GM19455 (cell line): ENCODE data around the gene CDK5R2.

ENCODE experiments used
- ATAC-seq: cut with Tn5 transposase; IDR thresholded peaks from one replicate; pipeline ENCODE4 v1.9.1; 2021; ENCODE audit not compliant: unreplicated experiment

CDK5R2 gene

GRCh38 chr2:218961651-218962570, 2.4 kb downstream of the CDK5R2 start:
- no peak for ATAC-seq

GRCh38 chr2:218962859-218963492, 3.5 kb downstream of the CDK5R2 start:
- no peak for ATAC-seq

GRCh38 chr2:218963601-218964000, 4.1 kb downstream of the CDK5R2 start:
- ATAC-seq: no peak

DNA sequence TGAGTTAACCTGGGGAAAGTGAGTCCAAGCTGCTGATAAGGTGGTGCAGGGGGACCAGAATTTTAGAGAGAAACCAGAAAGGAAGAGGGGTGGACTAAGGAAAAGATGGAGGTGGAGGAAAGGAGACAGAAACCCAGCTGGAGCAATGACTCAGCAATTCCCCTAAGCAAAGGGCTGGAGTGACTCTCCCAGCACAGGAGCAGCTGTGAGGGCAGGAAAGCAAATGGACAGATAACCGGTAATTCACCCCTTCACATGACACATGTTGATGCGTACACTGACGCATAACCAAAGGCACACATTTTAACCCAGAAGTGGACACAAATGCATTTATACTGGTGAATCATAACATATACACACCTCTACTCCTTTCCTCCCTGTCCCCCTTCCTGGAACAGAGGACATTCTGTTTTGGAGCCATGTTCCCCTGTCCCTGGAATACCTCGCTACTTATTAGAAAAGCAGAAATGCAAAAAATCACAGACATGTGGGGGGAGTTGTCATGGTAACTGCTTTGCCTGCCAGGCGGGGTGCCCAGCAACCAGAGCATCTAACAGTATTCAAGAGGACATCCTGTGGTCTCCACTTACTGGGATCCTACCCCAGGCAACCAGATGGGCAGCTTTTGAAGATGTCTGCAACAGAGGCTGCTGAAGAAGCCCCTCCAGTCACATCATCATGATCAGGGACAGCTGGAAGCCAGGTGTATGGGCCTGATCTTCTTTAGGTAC, 4.7 kb downstream of the CDK5R2 start:
- no peak for ATAC-seq

GRCh38 chr2:218970894-218971293, 11.4 kb downstream of the CDK5R2 start:
- no peak for ATAC-seq

DNA sequence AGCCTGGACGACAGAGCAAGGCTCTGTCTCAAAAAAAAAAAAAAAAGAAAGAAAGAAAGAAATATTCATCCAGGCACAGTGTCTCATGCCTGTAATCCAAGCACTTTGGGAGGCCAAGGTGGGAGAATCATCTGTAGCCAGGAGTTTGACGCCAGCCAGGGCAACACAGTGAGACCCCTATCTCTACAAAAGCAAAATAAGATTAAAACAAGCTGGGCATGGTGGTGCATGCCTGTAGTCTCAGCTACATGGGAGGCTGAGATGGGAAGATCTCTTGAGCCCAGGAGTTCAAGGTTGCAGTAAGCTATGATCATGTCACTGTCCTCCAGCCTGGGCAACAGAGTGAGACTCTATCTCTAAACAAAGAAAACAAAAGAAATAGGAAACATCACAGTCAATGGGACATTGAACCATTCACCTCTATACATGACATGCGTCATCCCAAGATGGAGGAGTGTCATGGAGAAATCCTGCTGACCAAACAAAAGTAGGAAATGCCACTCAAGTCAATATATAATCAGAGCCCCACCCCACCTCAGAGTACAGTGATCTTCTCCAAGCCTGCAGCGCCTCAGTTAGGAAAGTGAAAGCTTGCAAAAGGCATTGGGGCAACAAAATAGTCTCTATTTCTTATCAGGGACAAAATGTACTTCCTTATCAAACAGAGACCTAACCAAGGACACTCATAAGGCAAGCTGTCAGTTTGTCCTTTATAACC, 15.8 kb downstream of the CDK5R2 start:
- ATAC-seq: no peak

GRCh38 chr2:218979846-218980734, 20.6 kb downstream of the CDK5R2 start:
- peak; percentile 89 for ATAC-seq

DNA sequence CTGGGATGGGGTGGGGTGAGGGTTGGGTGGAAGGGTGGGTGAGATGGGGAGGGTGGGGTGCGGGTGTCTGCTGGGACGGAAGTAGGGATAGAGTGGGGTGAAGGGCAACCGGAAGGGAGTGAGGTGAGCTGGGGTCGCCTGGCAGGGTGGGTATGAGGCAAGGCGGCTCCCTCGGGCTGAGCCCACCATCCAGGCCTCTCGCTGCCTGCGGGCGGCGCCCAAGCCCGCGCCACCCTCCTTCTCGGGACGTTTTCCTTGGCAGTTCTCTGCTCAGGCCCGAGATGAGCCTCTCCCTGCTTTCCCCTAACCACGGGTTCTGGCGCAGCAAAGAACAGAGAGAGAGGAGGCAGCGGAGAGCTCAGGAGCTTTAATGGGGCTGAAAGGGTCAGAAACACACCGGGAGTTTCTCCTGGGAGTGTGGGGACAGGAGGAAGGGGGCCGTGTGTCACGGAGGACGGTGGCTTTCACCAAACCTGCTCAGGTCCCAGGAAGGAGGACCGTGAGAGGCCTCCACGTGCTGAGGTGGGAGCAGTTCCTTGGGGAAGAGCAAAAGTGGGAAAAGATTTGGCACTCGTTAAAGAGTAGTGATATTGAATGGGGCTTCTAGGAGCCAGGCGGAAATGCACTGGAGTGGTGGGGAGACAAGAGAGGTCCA, 21.4 kb downstream of the CDK5R2 start:
- ATAC-seq: no peak

DNA sequence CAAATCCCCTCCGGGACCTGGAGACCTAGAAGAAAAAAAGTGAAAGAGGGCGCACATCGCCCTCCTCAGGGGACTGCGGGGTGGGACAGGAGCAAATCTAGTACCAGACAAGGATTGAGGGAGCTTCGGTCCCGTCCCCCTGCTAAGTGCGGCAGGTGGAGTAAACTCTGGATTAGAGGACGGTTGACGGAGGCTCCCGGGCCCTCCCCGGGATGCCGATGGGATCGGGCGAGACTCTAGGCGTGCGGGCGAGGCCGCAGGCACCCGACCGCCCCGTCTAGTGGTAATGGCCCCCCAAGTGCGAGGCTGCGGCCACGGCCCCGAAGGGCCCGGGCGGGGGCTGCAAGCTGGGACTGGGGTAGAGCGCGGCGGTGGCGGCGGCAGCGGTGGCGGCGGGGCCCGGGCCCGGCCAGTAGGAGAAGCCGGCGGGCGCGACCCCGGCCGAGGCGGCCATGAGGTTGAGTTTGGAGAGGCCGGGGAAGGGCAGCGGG, 22.0 kb downstream of the CDK5R2 start:
- ATAC-seq: no peak

- ATAC-seq: no peak
Observed at GRCh38 chr2:218981881-218982585, 22.6 kb downstream of the CDK5R2 start.

DNA sequence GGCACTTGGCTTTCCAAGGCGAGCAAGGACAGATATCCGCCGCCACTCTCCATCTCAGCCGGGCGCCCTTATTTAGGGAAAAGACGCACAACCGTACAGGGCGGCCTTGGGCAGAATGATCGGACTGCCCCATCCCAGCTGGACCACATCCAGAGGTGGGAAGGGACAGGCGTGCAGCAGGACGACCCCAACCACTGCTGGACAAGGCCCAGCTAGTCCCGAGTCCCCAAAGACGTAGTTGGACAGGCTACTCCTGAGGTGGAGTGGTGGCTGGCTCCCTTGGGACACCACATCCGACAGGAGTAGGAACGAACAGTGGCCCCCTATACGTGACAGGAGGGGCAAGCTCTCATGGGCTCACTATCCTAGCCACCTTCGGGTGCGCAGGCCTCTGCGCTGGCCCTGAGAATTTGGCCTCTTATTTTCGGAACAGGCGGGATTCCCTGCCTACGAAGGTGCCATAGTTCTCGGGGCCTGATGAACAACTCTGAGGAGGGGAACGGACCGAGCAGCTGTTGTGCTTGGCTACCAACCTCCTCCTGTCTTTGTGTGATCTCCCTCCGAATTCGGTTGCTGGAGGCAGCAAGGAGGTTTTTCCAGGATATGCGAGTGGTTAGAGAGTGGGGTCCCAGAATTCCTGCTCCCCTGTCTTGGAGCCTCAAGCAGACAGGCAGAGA, 23.3 kb downstream of the CDK5R2 start:
- no peak for ATAC-seq

DNA sequence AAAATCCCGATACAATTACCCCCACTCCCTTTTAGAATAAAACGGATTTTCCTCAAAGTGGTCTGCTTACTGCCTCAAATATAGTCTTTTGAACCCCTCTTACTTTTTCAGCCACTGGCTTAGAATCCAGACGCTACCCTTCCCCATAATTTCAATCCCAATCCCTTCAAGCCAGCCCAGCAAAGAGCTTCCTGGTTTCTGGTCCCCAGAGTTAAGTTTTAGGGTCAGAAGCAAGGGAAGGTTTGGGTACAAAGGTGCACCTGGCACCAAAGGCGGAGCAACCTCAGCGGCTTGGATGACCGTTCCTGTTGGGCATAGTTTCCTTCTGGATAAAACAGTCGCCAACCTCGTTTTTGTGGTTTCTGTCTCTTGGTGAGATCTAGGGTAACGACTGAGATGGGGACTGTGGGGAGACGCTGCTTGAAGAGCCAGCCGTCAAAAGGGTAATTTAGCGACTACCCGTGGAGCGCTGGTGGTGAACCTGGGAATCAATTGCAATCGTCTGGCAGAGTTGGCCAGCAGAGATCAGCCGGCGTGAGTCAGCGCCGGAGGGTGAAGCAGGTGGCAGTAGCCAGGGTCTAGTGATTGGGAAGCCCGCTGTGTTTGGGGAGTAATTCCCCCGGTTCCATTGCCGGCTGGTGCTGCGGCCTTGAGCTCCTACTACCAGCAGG, 23.9 kb downstream of the CDK5R2 start:
- ATAC-seq: no peak

GRCh38 chr2:218983934-218984238, 24.4 kb downstream of the CDK5R2 start:
- ATAC-seq: no peak

GRCh38 chr2:218984239-218985020, 25.0 kb downstream of the CDK5R2 start:
- ATAC-seq: no peak

DNA sequence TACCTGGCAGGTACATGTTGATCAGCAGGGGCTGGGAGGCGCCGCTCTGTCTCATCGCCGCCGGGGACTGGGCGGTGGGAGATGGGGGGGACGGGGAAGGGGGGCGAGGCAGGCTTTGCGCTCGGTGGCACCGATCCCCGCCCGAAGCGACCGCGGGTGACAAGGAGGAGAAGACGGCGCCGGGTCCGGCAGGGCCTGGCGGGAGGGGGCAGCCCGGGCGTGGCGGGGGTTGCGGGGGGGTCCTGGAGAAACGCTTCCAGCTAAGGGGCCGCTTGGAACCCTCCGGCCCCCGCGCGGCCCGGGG, 25.5 kb downstream of the CDK5R2 start, which contains the start of gene FEV:
TSS of gene FEV (minus strand) at position 164 of the 304 bp plus-strand sequence. CDS start at position 55, 109 bp downstream.
- ATAC-seq: no peak

DNA sequence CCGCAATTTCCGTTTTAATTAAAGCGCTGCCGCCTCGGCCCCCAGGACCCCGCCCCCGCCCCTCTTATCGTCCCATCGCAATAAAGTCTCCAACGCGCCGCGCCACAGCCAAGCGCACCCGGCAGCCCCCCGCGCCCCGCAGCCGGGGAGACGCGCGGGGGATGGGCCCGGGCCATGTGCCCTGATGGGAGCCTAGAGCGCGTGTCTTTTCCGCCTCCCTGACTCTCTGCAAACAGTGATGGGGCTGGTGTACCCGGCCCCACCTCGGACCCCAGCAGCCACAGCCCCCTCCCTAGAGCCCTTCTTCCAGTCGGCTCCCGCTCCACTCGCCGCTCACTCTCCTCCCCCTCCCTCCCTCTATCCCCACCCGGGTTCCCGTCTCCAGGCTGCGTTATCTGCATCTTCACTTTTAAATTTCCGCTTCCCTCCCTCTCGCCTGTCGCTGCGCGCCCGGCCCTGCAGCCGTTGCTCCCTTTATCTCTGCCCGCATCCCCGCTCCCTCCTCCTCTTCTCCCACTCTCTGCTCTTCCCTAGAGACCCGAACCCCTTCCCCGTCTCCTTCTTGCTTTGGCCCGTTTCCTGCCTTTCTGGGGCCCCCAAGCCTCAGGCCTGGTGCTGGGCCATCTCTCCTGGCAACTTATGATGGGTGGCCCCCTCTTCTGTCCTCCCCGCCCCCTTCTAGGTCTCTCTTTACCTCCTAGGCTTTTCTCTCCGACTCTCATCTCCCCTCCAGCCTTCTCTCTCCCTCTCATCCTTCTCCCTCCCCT, 26.0 kb downstream of the CDK5R2 start:
- no peak for ATAC-seq
